Vagina (tissue), 2 donors: ENCODE results near the gene HSPBP1. TPM values are rescaled to one million over a fixed set of nuclear protein-coding genes. Genes with fewer than 3 reads are reported as not detected.
A peak's percentile ranks its signal among the peaks of the same experiment; 100 is the strongest.

Source experiments
- DNase-seq, 2 donors: peaks; one replicate each; pipeline ENCODE4 v3.0.0-alpha.2; 2017; ENCODE audit errors: extremely low spot score in 2 of 2
- H3K27ac ChIP-seq: fragments of 200-600 bp; sonication (generic); one replicate; pipeline ENCODE4 v1.5.1; 2019
- H3K27me3 ChIP-seq: fragments of 200-600 bp; sonication (generic); one replicate; pipeline ENCODE4 v1.5.1; 2019
- H3K36me3 ChIP-seq, 2 donors: fragments of 200-600 bp; sonication (generic); one replicate each; pipeline ENCODE4 v1.5.1; 2017 to 2019
- H3K4me1 ChIP-seq: fragments of 200-600 bp; sonication (generic); one replicate; pipeline ENCODE4 v1.5.1; 2019
- H3K4me3 ChIP-seq, 2 donors: fragments of 200-600 bp; sonication (generic); 1 replicate in 1 of 2; 2 replicates in 1 of 2; pipeline ENCODE4 v1.5.1; 2016 to 2019
- H3K9me3 ChIP-seq: fragments of 200-600 bp; sonication (generic); one replicate; pipeline ENCODE4 v1.5.1; 2019
- POLR2A ChIP-seq, 2 donors: fragments of 450-650 bp; IDR thresholded peaks; one replicate each; pipeline ENCODE4 v1.6.1; 2017; ENCODE audit warnings: antibody characterized with exemption in 2 of 2, mild to moderate bottlenecking in 2 of 2, moderate library complexity in 2 of 2
- POLR2AphosphoS5 ChIP-seq, 2 donors: sonication (generic); formaldehyde crosslinking; IDR thresholded peaks; one replicate each; pipeline ENCODE4 v1.9.0; 2017; ENCODE audit warnings: antibody characterized with exemption in 2 of 2, mild to moderate bottlenecking in 2 of 2, low read depth in 1 of 2; ENCODE audit not compliant: insufficient read depth in 1 of 2
- intact Hi-C: fragments of 100-400 bp; cut with DNase I; formaldehyde crosslinking; loops from one replicate; pipeline ENCODE4 v1.15.1; 2023
- total RNA-seq: library from RNA; depleted of rRNA; stranded (reverse); fragments of >200 nt; gene quantifications from one replicate; pipeline ENCODE4 v1.2.3, GENCODE V29; 2016
- TF ChIP-seq, protein P1 (sequence below), 3 experiments: fragments of 450-650 bp in 2 of 3; fragments of 200-600 bp in 1 of 3; sonication (generic) in 1 of 3; IDR thresholded peaks; one replicate each; pipeline ENCODE4 v1.5.1; 2017 to 2019; ENCODE audit warnings: antibody characterized with exemption in 3 of 3, mild to moderate bottlenecking in 2 of 3, moderate library complexity in 2 of 3

The HSPBP1 gene
- total RNA-seq, 1 donor from 2014 or later = 29.5 TPM

DNA sequence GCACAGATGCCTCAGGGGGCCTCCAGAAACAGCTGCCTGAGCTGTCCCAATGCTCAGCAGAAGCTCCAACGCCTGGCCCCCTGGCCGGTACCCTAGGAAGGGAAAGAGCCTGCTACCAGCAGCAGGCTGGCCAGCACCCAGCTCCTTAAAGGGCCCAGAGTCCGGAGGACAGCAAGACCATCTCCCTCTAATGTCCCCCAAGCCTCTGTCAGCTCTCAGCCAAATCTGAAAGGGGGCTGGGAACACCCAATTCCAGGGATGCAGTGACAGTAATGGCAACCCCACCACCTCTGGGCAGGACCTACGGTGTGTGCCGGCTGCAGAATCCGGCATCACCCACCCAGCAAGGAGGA is 25.3 kb downstream of the HSPBP1 start:
- peak overlapping the region; percentile 27 for H3K4me3 ChIP-seq
- H3K27me3 ChIP-seq = no peaks in the 10 kb centered on the region
- peaks cover 84% of the 10 kb centered on the region for H3K4me1 ChIP-seq
- H3K27ac ChIP-seq = peak overlapping the region; percentile 60
- TF ChIP-seq POLR2AphosphoS5 (IDR thresholded peaks at IDR 0.05; ENCODE audit: insufficient read depth in 1 of 2, low read depth in 1 of 2) (no peak), POLR2A (IDR thresholded peaks at IDR 0.05) (no peak)
- TF ChIP-seq, protein P1, sequence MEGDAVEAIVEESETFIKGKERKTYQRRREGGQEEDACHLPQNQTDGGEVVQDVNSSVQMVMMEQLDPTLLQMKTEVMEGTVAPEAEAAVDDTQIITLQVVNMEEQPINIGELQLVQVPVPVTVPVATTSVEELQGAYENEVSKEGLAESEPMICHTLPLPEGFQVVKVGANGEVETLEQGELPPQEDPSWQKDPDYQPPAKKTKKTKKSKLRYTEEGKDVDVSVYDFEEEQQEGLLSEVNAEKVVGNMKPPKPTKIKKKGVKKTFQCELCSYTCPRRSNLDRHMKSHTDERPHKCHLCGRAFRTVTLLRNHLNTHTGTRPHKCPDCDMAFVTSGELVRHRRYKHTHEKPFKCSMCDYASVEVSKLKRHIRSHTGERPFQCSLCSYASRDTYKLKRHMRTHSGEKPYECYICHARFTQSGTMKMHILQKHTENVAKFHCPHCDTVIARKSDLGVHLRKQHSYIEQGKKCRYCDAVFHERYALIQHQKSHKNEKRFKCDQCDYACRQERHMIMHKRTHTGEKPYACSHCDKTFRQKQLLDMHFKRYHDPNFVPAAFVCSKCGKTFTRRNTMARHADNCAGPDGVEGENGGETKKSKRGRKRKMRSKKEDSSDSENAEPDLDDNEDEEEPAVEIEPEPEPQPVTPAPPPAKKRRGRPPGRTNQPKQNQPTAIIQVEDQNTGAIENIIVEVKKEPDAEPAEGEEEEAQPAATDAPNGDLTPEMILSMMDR (IDR thresholded peaks at IDR 0.05) = no peak
- intact Hi-C loops = no loop called here
- H3K9me3 ChIP-seq = no peaks in the 10 kb centered on the region
- no peaks in the 10 kb centered on the region for H3K36me3 ChIP-seq
- no peak for DNase-seq

DNA sequence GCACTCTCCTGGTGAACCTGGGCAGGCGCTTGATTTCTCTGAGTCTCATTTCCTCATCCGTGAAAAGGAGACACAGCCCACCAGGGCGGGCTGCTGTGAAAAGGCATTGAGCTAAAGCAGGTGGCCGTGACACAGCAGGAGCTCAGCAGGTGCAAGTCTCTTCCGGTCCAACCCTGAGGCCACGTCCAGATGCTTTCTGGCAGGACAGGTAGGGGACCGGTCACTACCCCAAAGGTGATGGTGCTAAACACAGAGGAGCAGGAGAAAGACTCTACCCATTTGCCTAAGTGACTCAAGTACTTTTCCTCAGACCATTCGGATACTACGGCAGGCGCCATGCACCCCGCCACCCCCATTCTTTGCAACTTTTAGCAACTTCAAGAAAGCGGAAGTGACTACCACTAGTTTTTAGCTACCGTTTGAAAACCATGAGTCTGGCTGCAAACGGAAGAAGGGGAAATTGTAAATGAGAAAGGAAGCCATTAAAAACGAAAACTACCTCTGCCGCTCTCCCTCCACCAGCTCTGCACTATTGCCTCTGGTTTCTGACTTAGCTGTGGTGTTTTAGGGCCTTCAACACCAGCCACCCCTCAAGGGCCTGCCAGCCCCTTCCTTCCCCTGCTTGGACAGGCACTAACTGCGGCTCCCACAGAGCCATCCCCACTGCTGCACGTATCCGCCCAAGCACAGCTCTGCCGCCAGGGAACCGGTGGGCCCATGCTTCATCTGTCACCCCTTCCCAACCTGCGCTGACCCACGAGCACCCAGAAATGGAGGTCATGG is 25.9 kb downstream of the HSPBP1 start:
- Histone ChIP-seq H3K4me3 (peak overlapping the region; percentile 27), H3K27ac (peak overlapping the region; percentile 60), H3K36me3 (no peaks in the 10 kb centered on the region), H3K4me1 (peaks cover 88% of the 10 kb centered on the region), H3K9me3 (no peaks in the 10 kb centered on the region), H3K27me3 (no peaks in the 10 kb centered on the region)
- TF ChIP-seq, protein P1 (IDR thresholded peaks at IDR 0.05) = no peak
- no peak for TF ChIP-seq POLR2A (IDR thresholded peaks at IDR 0.05)
- no peak for TF ChIP-seq POLR2AphosphoS5 (IDR thresholded peaks at IDR 0.05; ENCODE audit: insufficient read depth in 1 of 2, low read depth in 1 of 2)
- intact Hi-C loops = no loop called here
- no peak for DNase-seq

GRCh38 chr19:55252760-55253663 is 26.9 kb downstream of the HSPBP1 start:
- TF ChIP-seq POLR2AphosphoS5 (IDR thresholded peaks at IDR 0.05; ENCODE audit: insufficient read depth in 1 of 2, low read depth in 1 of 2) (no peak), POLR2A (IDR thresholded peaks at IDR 0.05) (no peak)
- TF ChIP-seq, protein P1 (IDR thresholded peaks at IDR 0.05) = no peak
- Histone ChIP-seq H3K4me1 (peaks cover 88% of the 10 kb centered on the region), H3K36me3 (no peaks in the 10 kb centered on the region), H3K27ac (no peak overlapping the region), H3K4me3 (no peak overlapping the region), H3K9me3 (no peaks in the 10 kb centered on the region), H3K27me3 (no peaks in the 10 kb centered on the region)
- no peak for DNase-seq
- intact Hi-C loops = no loop called here

GRCh38 chr19:55251341-55252081 is 28.4 kb downstream of the HSPBP1 start:
- peaks cover 73% of the 10 kb centered on the region for H3K4me1 ChIP-seq

More at GRCh38 chr19:55251341-55252081, 28.4 kb downstream of the HSPBP1 start:
- Histone ChIP-seq H3K9me3 (no peaks in the 10 kb centered on the region), H3K27ac (no peak overlapping the region), H3K36me3 (peaks cover 0 to 6% of the 10 kb centered on the region in 2 donors), H3K27me3 (no peaks in the 10 kb centered on the region), H3K4me3 (no peak overlapping the region)
- no peak for TF ChIP-seq POLR2A (IDR thresholded peaks at IDR 0.05)
- no peak for TF ChIP-seq POLR2AphosphoS5 (IDR thresholded peaks at IDR 0.05; ENCODE audit: insufficient read depth in 1 of 2, low read depth in 1 of 2)
- TF ChIP-seq, protein P1 (IDR thresholded peaks at IDR 0.05) = no peak
- DNase-seq = no peak
- intact Hi-C loops = no loop called here
